GM21423 (cell line): ENCODE data around the gene KLK1.
A peak's percentile ranks its signal among the peaks of the same experiment; 100 is the strongest.

Source experiments
- ATAC-seq: cut with Tn5 transposase; IDR thresholded peaks from one replicate; pipeline ENCODE4 v1.9.1; 2021; ENCODE audit warnings: mild to moderate bottlenecking, moderate library complexity; ENCODE audit not compliant: unreplicated experiment

Gene KLK1

DNA sequence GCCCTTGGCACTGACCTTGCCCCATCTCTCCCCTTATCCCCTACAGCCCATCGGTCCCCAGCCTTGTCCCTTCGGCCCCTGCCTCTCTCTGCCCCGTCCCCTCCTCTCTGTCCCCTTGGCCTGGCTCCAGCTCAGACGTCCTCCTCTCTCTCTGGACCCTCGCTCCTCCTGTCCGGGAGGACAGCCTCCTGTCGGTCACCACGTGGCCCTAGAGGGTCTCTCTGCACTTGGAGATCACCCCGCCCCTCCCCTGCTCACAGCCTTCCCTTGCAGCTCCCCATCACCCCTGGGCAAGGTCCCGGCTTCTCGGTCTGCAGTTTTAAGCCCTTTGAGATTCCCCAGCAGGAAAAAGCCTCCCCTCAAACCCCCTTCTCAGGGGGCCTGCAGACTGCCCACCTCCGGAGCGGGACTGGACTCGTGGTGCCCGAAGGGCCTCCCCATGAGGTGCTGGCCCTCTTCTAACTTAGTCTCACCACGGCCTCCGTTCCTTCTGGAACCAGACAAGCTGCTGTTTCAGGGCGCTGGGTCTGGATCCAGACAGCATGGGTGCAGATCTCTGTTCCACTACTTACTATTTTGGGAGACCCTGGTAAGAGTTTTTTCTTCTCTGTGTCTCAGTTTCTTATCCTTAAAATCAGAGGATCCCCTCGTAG, 13.1 kb upstream of the KLK1 start:
- no peak for ATAC-seq

GRCh38 chr19:50835785-50836542, 12.4 kb upstream of the KLK1 start:
- peak; percentile 66 for ATAC-seq

DNA sequence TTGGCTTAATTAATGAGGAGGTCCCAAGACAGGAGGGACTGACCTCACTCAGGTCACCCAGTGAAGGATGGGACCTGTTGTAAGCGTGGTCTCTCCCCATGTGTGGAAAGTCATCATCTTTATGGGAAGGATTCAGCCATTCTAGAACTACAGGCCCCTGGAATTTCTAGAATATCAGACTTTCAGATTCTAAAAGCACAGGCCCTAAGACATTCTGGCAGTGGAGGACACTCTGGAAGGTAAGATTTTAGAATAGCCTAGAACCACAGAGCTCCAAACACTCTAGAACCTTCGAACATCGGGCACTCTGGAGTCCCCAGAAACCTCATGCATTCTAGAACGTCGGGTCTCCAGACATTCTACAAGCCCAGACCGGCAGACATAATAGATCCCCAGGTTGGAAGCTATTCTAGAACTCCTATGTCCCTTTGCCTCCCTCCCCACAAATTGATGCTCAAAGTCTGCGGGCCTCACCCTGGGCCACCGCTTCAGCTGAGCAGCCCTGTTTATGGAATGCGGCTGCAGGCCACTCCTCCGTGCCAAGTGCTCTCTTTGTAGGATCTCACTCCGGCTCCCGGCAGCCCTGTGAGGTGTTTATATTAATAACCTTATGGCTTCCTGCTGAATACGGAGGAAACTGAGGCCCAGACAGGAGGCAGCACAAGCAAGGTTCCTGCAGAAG, 11.7 kb upstream of the KLK1 start:
- ATAC-seq: no peak

GRCh38 chr19:50833802-50834167, 10.2 kb upstream of the KLK1 start:
- no peak for ATAC-seq

- no peak for ATAC-seq
Measured at GRCh38 chr19:50833117-50833801, 9.7 kb upstream of the KLK1 start, which contains the start of gene KLK15. Gene KLK15, minus strand, starts transcription at chr19:50833574. Its CDS starts 2,082 bp downstream, at chr19:50831492.

DNA sequence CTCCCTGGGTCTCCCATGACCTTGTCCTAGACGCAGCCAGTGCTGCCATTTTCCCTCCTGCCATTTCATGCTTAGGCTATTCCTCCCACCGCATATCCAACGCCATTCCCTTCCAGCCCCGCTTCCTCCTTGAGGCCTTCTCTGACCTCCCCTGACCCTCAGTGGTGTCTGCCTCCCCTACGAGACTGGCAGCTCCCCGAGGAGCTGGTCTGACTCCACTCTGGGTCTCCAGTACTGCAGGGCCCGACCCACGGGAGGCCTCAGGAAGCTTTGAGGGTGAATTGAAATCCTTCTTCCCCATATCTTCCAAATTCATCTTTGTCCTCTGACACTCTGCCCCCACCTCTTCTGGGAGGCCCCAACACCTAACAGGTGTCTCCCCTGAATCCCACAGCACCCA, 9.1 kb upstream of the KLK1 start:
- no peak for ATAC-seq

- no peak for ATAC-seq
Measured at GRCh38 chr19:50831026-50831396, 7.4 kb upstream of the KLK1 start.

- no peak for ATAC-seq
Measured at GRCh38 chr19:50830266-50831025, 6.9 kb upstream of the KLK1 start.

DNA sequence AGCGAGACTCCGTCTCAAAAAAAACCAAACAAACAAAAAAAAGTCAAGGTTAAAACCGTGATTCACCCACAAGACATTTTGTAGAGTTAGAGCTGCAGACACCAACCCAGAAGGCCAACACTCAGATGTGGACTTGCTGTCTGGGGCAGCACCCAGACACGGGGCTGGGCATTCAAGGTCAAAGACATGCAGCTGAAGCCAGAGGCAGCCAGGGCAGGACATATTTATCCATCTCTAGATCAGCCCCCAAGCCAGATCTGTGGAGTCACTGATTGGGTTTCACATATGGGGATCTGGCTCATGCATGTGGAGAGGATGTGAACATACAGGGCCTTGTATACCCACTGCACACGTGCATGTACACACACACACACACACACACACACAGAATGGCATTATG, 6.2 kb upstream of the KLK1 start:
- no peak for ATAC-seq

DNA sequence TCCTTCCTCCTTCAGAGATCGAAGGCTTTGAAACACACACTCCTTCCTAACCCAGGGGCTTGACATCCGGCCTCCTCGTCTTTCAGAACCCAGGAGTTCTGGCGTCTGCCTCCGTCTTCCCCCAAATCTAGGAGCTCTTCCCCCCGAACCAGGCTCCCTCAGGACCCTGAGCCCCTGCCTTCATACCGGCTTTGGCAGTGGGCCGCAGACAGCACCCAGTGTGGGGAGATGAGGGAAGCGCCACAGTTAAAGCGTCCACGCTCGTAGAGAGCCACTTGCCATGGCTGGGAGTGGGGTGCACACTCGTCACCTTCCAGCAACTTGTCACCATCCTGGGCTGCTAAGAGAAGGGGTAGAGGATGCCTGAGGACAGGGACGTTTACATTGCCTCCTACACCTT, 3.9 kb upstream of the KLK1 start:
- ATAC-seq: no peak

DNA sequence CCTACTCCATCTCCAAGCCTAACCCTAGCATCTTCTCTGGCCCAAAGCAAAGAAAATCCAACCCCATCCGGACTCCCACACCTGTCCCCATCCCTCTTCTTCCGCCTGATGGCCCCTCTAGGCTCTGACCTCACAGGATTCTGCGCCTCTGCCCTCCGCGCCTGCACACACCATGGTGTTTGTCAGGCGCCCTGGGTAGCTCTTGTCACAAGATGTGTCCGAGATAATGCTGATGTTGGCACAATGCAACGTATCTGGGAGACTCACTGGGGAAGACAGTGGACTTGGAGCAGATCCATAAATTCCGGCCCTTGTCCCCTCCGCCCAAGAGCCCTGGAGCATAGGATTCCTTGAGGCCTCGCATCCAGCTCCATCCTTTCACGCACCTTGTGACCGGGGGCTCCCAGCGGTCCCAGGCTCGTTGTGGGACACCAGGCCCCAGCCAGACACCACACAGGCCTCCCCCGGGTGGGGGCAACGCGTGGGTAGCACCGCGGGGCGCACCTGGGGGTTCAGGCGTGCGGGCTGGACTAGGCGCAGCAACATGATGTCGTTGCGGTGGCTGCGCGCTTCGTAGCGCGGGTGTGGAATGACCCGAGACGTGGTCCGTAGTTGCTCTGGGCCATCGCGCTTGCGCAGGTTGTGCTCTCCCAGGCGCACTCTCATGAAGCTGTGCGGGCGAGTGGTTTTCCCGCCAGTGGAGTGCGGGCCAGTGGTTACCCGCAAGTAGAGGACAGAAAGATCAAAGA, 3.1 kb upstream of the KLK1 start:
- no peak for ATAC-seq

GRCh38 chr19:50822661-50823208, 852 bp downstream of the KLK1 start:
- no peak for ATAC-seq

GRCh38 chr19:50821622-50822021, 2.0 kb downstream of the KLK1 start:
- ATAC-seq: no peak

DNA sequence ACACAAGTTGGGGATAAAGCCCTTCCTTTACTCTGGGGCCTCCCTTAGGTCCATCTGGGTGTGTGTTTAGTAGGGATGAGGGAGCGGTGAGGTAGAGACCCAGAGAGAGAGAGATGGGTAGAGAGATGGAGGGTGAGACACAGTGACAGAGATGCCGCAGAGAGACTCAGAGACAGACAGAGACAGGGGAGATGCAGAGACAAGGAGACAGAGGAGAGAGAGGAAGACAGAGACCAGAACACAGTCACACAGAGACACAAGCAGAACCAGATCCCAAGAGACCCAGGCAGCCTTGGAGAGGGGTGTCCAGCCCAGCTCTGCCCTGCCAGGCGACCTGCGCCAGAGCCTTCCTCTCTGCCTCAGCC, 2.4 kb downstream of the KLK1 start:
- ATAC-seq: no peak

DNA sequence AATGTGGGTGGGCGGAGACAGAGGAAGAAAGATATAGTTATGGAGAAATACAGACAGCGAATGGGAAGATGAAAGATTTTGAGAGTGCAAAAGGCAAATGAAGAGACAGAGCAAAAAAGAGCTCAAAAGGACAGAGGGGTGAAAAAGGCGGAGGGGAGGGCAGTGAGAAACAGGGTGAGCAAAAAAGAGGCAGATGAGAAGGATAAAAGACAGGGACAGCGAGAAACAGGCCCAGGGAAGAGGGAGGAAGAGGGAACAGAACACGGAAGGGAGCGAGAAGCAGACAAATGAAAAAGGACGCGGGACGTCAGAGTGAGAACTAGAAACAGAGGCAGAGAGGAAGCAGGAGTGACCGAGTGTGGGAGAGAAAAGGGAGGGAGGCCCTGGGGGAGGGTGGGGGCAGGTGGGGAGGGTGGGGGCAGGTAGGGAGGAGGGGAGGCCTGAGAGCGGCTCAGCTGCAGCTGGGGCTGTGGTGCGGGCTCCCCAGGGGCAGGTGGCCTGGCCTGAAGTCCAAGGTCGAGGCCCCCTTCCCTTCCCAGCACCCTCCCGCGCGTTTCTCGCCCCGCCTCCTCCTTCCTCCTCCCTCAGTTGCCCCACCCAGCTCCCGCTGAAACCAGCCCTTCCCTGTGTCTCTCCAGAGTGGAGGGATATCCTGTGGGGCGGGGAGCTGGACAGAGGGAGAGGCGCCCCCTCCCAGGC, 2.9 kb downstream of the KLK1 start:
- no peak for ATAC-seq

DNA sequence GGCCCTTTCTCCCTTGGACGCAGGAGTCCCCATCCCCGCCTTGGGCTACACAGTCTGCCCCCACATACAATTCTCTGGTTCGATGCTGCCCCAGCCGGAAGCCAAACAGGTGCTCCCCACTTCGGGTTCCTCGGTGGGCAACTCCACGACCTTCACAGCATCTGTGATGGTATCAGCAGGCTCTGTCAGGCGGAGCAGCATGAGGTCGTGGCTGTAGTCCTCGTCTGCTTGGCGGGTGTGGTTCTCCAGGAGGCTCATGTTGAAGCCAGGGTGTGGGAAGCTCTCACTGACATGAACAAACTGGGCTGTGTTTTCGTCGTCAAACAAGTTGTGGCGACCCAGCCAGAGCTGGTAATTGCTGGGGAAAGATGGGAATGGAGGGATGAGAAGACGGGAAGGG, 3.5 kb downstream of the KLK1 start:
- ATAC-seq: no peak

- ATAC-seq: no peak
Measured at GRCh38 chr19:50819636-50820035, 4.0 kb downstream of the KLK1 start.

DNA sequence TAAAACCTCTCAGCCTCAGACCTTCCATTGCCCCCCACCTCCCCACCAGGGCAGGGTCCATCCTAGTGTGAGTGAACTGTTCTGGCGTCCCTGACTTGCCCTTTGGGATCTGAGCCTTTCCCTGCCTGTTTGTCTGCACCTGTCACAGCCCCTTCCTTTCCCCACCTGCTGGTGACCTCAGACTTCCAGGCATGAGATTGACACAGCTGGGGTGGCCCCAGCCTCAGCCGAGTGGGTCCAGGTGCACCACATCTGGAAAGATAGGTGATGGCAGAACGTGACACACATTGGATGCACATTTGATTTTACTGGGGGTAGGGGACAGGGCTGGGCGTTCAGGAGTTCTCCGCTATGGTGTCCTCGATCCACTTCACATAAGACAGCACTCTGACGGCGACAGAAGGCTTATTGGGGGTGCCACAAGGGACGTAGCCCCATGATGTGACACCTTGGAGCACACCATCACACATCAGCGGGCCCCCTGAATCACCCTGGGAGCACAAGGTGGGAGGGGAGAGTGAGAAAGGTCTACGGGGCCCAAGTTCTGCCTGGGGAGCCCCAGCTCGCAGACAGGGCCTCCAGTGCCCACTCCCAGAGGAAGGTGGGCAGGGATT, 4.6 kb downstream of the KLK1 start:
- ATAC-seq: no peak
